Transverse colon (tissue), 3 donors: Measurements from ENCODE around the gene MTMR12.

Source experiments
- POLR2A ChIP-seq: fragments of 450-650 bp; IDR thresholded peaks from one replicate; pipeline ENCODE4 v1.6.1; 2016; ENCODE audit warnings: antibody characterized with exemption, mild to moderate bottlenecking, moderate library complexity
- TF ChIP-seq, protein P1 (sequence below), 5 experiments: fragments of 200-600 bp in 3 of 5; fragments of 450-650 bp in 2 of 5; sonication (generic) in 3 of 5; IDR thresholded peaks; 1 replicate in 2 of 5; 2 replicates in 3 of 5; pipeline ENCODE4 v1.5.1; 2016 to 2017; ENCODE audit warnings: antibody characterized with exemption in 5 of 5, inconsistent platforms in 3 of 5, mild to moderate bottlenecking in 2 of 5, moderate library complexity in 1 of 5

DNA sequence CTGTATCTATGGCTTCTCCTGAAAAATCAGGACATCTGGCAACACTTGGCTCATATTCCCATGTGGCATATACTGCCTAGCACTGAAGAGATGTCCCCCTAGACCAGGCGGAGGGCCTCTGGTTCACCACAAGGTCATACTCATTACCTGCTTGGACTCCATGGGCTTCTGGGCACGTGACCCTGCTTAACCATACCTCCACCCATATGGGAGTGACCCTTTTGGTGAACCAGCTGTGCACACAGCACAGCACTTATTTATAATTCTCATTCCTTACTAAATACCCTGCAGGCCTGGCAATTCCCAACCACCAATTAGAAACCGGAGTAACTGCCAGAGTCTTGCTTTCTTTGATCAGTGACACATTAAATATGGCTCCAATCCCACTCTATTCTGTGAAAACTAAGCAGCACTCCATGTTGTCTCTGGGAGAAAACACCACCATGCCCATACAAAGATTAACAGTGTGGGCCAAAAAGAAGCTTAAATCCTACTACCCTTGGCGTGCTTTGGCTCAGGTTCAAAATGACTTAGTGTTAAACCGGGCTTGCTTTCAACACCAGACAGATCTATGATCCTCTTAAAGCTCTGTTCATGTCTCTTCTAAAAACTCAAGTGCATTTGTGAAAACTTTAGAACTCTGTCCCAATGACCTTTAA, 57.7 kb downstream of the MTMR12 start:
- TF ChIP-seq, protein P1, sequence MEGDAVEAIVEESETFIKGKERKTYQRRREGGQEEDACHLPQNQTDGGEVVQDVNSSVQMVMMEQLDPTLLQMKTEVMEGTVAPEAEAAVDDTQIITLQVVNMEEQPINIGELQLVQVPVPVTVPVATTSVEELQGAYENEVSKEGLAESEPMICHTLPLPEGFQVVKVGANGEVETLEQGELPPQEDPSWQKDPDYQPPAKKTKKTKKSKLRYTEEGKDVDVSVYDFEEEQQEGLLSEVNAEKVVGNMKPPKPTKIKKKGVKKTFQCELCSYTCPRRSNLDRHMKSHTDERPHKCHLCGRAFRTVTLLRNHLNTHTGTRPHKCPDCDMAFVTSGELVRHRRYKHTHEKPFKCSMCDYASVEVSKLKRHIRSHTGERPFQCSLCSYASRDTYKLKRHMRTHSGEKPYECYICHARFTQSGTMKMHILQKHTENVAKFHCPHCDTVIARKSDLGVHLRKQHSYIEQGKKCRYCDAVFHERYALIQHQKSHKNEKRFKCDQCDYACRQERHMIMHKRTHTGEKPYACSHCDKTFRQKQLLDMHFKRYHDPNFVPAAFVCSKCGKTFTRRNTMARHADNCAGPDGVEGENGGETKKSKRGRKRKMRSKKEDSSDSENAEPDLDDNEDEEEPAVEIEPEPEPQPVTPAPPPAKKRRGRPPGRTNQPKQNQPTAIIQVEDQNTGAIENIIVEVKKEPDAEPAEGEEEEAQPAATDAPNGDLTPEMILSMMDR (IDR thresholded peaks at IDR 0.05), result no peak
- no peak for TF ChIP-seq POLR2A
